ENCODE results near the gene CBX7. TPM values are rescaled to one million over a fixed set of nuclear protein-coding genes. Genes with fewer than 3 reads are reported as not detected.

The CBX7 gene
- total RNA-seq, 4 donors from 2014 or later: 38.1 to 126 (median 56.3) TPM

DNA sequence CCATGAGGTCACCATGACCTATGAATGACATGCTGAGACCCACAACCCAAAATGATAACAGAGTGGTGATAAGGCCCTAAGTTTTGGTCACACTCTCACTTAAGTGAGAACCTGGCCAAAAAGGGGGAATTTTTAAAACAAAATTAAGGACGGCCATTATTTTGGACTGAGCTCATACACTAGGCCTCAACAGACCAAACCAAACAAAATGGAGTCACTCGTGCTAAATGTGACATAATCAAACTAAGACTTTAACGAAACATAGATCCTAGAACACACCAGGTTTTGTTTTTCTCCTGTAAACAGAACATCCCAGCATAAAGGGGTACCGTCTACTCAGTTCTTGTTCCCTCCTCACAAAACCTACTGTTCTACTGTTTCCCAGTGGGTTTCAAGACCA is 44.0 kb downstream of the CBX7 start:
- no peaks in the 10 kb centered on the region for H3K36me3 ChIP-seq
- no peak overlapping the region for H3K27ac ChIP-seq
- TF ChIP-seq POLR2A (IDR thresholded peaks at IDR 0.05) (no peak), POLR2AphosphoS5 (IDR thresholded peaks at IDR 0.05) (no peak), EP300 (IDR thresholded peaks at IDR 0.05) (no peak)
- TF ChIP-seq, protein P1, sequence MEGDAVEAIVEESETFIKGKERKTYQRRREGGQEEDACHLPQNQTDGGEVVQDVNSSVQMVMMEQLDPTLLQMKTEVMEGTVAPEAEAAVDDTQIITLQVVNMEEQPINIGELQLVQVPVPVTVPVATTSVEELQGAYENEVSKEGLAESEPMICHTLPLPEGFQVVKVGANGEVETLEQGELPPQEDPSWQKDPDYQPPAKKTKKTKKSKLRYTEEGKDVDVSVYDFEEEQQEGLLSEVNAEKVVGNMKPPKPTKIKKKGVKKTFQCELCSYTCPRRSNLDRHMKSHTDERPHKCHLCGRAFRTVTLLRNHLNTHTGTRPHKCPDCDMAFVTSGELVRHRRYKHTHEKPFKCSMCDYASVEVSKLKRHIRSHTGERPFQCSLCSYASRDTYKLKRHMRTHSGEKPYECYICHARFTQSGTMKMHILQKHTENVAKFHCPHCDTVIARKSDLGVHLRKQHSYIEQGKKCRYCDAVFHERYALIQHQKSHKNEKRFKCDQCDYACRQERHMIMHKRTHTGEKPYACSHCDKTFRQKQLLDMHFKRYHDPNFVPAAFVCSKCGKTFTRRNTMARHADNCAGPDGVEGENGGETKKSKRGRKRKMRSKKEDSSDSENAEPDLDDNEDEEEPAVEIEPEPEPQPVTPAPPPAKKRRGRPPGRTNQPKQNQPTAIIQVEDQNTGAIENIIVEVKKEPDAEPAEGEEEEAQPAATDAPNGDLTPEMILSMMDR (IDR thresholded peaks at IDR 0.05): no peak
- no peak for DNase-seq (ENCODE audit: low spot score in 2 of 2)
- peaks cover 3% of the 10 kb centered on the region for H3K27me3 ChIP-seq
- 98% methylated on average over 4 of the region's 4 CpGs for WGBS
- no peaks in the 10 kb centered on the region for H3K4me1 ChIP-seq
- H3K4me3 ChIP-seq: no peak overlapping the region
- H3K9me3 ChIP-seq: no peaks in the 10 kb centered on the region

DNA sequence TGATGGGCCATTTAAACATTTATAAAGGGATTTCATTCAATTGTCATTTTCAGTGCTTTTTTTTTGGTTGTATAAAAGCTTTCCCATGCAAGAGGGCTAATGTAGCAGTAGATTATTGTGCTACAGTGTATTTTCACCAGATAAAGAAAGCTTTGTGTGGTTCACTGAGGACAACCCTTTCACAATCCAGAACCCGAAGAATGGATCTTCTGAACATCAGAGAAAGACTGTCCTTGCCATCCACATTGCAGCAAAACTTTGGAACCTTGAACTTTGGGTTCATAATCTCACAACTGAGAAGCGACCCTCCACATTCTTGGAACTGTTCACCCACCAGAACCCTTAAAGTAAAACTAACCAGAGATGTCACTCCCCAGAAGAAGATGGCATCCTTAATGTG is 46.2 kb downstream of the CBX7 start:
- H3K4me1 ChIP-seq: no peaks in the 10 kb centered on the region
- H3K27me3 ChIP-seq: no peaks in the 10 kb centered on the region
- no peak for DNase-seq (ENCODE audit: low spot score in 2 of 2)
- WGBS: 75% methylated on average over 2 of the region's 2 CpGs
- no peak overlapping the region for H3K4me3 ChIP-seq
- no peaks in the 10 kb centered on the region for H3K36me3 ChIP-seq
- no peak for TF ChIP-seq POLR2A (IDR thresholded peaks at IDR 0.05)
- no peak for TF ChIP-seq EP300 (IDR thresholded peaks at IDR 0.05)
- TF ChIP-seq, protein P1 (IDR thresholded peaks at IDR 0.05): no peak
- TF ChIP-seq POLR2AphosphoS5 (IDR thresholded peaks at IDR 0.05): no peak
- no peak overlapping the region for H3K27ac ChIP-seq
- no peaks in the 10 kb centered on the region for H3K9me3 ChIP-seq

DNA sequence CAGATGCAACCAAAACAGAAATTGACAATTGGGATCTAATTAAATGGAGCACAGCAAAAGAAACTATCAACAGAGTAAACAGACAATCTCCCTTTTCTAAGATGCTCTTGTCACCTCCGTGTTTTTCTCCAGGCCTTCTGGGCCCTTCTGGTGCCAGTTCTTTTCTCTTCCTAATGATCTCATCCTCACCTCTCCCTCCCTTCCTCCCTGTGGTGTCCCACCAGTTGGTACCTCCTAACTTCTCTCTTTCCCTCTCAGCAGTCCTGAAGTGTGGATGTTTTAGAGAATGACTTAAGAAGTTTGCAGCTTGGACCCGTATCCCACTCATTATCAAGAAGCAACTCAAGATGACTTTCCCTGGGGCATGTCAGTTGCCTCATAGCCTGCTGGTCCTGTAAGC is 49.0 kb downstream of the CBX7 start:
- WGBS: 81% methylated on average over 2 of the region's 2 CpGs
- Histone ChIP-seq H3K27me3 (no peaks in the 10 kb centered on the region), H3K4me3 (no peak overlapping the region), H3K4me1 (peaks cover 3% of the 10 kb centered on the region), H3K27ac (no peak overlapping the region), H3K9me3 (no peaks in the 10 kb centered on the region), H3K36me3 (no peaks in the 10 kb centered on the region)
- no peak for TF ChIP-seq POLR2A (IDR thresholded peaks at IDR 0.05)
- DNase-seq (ENCODE audit: low spot score in 2 of 2): no peak

DNA sequence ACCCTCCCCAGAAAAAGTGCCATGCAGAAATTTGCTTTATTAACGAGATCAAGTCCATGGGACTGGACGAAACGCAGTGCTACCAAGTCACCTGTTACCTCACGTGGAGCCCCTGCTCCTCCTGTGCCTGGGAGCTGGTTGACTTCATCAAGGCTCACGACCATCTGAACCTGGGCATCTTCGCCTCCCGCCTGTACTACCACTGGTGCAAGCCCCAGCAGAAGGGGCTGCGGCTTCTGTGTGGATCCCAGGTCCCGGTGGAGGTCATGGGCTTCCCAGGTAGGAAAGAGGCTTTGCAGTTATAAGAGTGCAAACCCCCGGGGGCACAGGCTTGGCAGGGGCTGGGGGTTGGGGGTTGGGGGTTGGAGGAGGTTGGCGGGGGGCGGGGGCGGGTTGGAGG is 51.3 kb downstream of the CBX7 start:
- TF ChIP-seq, protein P1 (IDR thresholded peaks at IDR 0.05): no peak
- TF ChIP-seq EP300 (IDR thresholded peaks at IDR 0.05) (no peak), POLR2A (IDR thresholded peaks at IDR 0.05) (no peak), POLR2AphosphoS5 (IDR thresholded peaks at IDR 0.05) (no peak)
- 60% methylated on average over 1 of the region's 13 CpGs for WGBS
- Histone ChIP-seq H3K27ac (no peak overlapping the region), H3K27me3 (no peaks in the 10 kb centered on the region), H3K36me3 (no peaks in the 10 kb centered on the region), H3K9me3 (no peaks in the 10 kb centered on the region), H3K4me1 (peaks cover 13% of the 10 kb centered on the region), H3K4me3 (no peak overlapping the region)
- no peak for DNase-seq (ENCODE audit: low spot score in 2 of 2)

DNA sequence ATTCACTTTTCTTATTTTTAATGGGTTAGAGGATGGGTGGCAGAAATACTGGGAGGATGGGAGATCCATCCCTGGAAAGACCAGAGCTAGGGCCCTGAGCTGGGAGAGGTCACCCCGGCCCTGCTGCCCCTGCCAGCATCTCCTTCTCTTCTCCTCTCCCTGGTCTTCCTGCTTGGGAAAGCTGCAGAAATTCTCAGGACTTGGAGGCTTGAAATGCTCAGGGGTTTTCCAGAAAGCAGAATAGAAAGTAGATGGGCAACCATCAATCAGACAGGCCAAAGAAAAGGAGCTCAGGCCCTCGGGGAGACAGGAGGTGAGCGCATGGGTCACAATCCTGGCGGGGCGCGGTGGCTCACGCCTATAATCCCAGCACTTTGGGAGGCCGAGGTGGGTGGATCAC is 53.9 kb downstream of the CBX7 start:
- DNase-seq (ENCODE audit: low spot score in 2 of 2): no peak
- peaks cover 13% of the 10 kb centered on the region for H3K4me1 ChIP-seq
- H3K9me3 ChIP-seq: no peaks in the 10 kb centered on the region
- no peaks in the 10 kb centered on the region for H3K36me3 ChIP-seq
- no peak for TF ChIP-seq POLR2AphosphoS5 (IDR thresholded peaks at IDR 0.05)
- TF ChIP-seq POLR2A (IDR thresholded peaks at IDR 0.05): no peak
- TF ChIP-seq, protein P1 (IDR thresholded peaks at IDR 0.05): no peak
- no peak for TF ChIP-seq EP300 (IDR thresholded peaks at IDR 0.05)
- H3K4me3 ChIP-seq: no peak overlapping the region
- H3K27me3 ChIP-seq: no peaks in the 10 kb centered on the region
- 92% methylated on average over 8 of the region's 8 CpGs for WGBS
- no peak overlapping the region for H3K27ac ChIP-seq

DNA sequence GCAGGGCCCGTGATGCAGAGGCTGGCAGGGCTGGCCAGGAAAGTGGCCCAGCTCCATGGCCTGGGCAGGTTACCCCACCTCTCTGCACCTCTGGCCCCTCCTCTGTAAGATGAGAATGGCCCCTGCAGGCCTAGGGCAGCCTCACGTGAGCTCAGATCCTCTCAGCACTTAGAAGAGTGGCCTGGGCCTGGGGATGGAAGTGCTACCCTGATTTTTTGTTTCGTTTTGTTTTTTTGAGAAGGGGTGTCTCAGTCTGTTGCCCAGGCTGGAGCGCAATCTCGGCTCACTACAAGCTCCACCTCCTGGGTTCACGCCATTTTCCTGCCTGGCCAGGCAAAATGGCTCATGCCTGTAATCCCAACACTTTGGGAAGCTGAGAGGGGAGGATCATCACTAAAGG is 54.5 kb downstream of the CBX7 start:
- H3K9me3 ChIP-seq: no peaks in the 10 kb centered on the region
- TF ChIP-seq POLR2A (IDR thresholded peaks at IDR 0.05) (no peak), EP300 (IDR thresholded peaks at IDR 0.05) (no peak), POLR2AphosphoS5 (IDR thresholded peaks at IDR 0.05) (no peak)
- TF ChIP-seq, protein P1 (IDR thresholded peaks at IDR 0.05): no peak
- H3K27ac ChIP-seq: no peak overlapping the region
- 76% methylated on average over 6 of the region's 6 CpGs for WGBS
- DNase-seq (ENCODE audit: low spot score in 2 of 2): no peak
- H3K4me1 ChIP-seq: peaks cover 13% of the 10 kb centered on the region
- no peak overlapping the region for H3K4me3 ChIP-seq
- H3K27me3 ChIP-seq: no peaks in the 10 kb centered on the region
- no peaks in the 10 kb centered on the region for H3K36me3 ChIP-seq

Measured in suprapubic skin (tissue), 4 donors.